ENCODE results near the gene BRD7.

- TF ChIP-seq CTCF (IDR thresholded peaks at IDR 0.05; ENCODE audit: extremely low read depth in 1 of 2, insufficient read depth in 1 of 2, low read depth in 1 of 2, low read length in 2 of 2), result no peak
- TF ChIP-seq EZH2 (IDR thresholded peaks at IDR 0.05; ENCODE audit: borderline replicate concordance, low read depth, low read length, severe bottlenecking), result no peak
- TF ChIP-seq POLR2A (IDR thresholded peaks at IDR 0.05; ENCODE audit: low read depth, low read length), result no peak
- TF ChIP-seq GATA2 (IDR thresholded peaks at IDR 0.05; ENCODE audit: insufficient read depth, insufficient read length, low read depth, low read length), result no peak
Measured at GRCh38 chr16:50316102-50316847, 52.5 kb downstream of the BRD7 start.
